Dendritic cell treated with granulocyte-macrophage colony-stimulating factor and Interleukin-4, amounts not matched to agents 40 ng/mL and 50 ng/mL, for 4 days (primary cell): ENCODE data around the gene WNK1.
A peak's percentile ranks its signal among the peaks of the same experiment; 100 is the strongest.
"Not testable (repeated sequence)": the region's sequence is repeated elsewhere in the genome, so short reads cannot be mapped to it uniquely, and the experiment has no call there.

Experiments used
- H3K27ac Mint-ChIP-seq: one replicate; pipeline ENCODE4 v1.8.0; 2022; ENCODE audit warnings: mild to moderate bottlenecking, mixed read lengths
- H3K27me3 Mint-ChIP-seq: one replicate; pipeline ENCODE4 v1.8.0; 2022; ENCODE audit warnings: mild to moderate bottlenecking, mixed read lengths
- H3K36me3 Mint-ChIP-seq: one replicate; pipeline ENCODE4 v1.8.0; 2022; ENCODE audit warnings: low read depth, mixed read lengths
- H3K4me1 Mint-ChIP-seq: one replicate; pipeline ENCODE4 v1.8.0; 2022; ENCODE audit warnings: low read depth, mixed read lengths
- H3K4me3 Mint-ChIP-seq: one replicate; pipeline ENCODE4 v1.8.0; 2022; ENCODE audit warnings: mild to moderate bottlenecking, moderate library complexity, mixed read lengths
- H3K9me3 Mint-ChIP-seq: one replicate; pipeline ENCODE4 v1.8.0; 2022; ENCODE audit warnings: mixed read lengths
- intact Hi-C: fragments of 100-400 bp; cut with micrococcal nuclease; formaldehyde crosslinking; loops from one replicate; pipeline ENCODE4 v1.15.0; 2022

WNK1 gene

DNA sequence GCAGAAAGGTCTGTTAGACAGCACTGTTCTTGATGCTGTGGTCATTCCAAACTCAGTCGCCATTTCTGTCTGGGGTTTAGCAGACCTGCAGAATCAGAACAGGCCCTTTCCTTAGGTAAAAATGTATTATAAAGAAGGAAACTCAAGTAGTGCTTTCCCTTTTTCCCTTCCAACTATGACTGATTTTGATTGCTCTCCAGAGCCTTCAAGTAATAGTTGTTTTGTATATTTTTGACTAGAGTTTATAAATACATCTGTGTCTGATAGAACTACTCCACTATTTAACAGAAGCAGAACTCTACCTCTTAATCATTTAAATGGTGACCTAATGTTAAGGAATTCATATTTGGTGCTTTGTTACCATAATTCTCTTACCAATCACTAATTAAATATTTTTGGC is 74.0 kb downstream of the WNK1 start:
- Mint-ChIP-seq H3K9me3 (no peaks in the 10 kb centered on the region), H3K4me1 (peaks cover 22% of the 10 kb centered on the region), H3K27me3 (no peaks in the 10 kb centered on the region), H3K4me3 (no peak overlapping the region), H3K27ac (no peak overlapping the region), H3K36me3 (peaks cover 38% of the 10 kb centered on the region)
- intact Hi-C loops: loop anchor here (10.0 kb wide), 2 partner anchors 68 to 268 kb away; no protein-coding TSS in a partner anchor

DNA sequence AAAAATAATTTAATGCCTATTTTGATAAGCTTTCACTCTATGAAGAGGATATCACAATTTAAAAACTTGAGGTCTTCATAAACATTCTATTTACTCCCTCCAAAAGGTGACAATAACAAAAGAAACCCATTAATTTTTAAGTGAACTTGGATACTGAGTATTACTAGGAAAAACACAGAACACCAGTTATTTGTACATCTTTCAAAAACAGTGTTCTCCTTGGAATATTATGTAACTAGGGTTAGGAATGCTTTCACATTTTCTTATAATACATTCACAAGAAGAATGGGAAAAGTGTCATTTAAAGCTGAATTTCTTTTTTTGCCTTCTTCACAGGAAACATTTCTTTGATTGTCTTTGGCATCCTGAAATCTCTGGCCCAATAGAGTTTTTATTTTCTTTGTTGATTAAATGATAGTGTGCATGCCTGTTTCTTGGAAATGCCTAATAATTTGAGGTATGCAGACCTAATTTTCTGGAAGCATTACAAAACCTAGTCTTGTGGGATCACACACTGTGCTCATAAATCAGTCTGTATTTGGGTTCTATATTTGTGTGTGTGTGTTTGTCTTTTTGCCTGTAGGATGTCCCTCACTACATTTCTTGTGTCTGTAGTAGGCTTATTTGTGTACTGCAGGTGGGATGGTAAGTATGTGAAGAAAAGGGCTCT is 76.5 kb downstream of the WNK1 start:
- Mint-ChIP-seq H3K9me3 (no peaks in the 10 kb centered on the region), H3K27ac (no peak overlapping the region), H3K4me1 (peaks cover 10% of the 10 kb centered on the region), H3K27me3 (no peaks in the 10 kb centered on the region), H3K4me3 (no peak overlapping the region), H3K36me3 (peaks cover 53% of the 10 kb centered on the region)
- intact Hi-C loops: loop anchor here (10.0 kb wide), 2 partner anchors 66 to 266 kb away; no protein-coding TSS in a partner anchor

DNA sequence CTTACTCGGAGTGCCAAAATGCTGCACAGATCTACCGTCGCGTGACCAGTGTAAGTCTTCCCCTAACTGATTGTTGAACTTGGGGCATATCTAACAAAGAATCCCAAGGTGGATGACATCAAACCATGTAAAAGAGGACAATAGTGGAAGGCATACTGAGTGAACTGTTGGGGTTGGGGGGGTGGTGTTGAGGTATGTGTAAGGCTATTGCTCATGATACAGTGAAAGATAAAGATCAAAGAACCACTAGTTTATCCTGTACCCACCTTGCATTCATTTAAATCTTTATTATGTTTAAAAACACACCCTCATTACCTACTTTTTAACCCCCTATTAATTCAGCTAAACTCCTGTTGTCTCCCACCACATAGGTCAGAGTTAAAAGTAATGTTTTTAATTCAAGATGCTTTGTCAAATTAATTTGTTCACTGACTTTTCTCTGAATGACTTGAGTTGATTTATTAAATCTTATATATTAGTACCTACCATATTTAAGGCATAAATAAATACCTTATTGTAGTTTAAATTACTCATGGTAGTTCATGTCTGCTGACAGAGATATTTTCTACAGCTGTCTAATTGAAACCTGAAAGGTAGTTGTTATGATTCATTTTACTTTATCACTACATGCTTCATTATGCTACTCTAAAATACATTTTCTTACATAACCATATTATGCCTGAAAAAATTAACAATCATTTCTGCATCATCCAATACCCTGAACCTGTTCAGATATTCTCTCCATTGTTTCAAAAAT is 77.9 kb downstream of the WNK1 start:
- intact Hi-C loops: no loop called here
- no peaks in the 10 kb centered on the region for H3K9me3 Mint-ChIP-seq
- H3K4me1 Mint-ChIP-seq: peaks cover 17% of the 10 kb centered on the region
- peaks cover 61% of the 10 kb centered on the region for H3K36me3 Mint-ChIP-seq
- no peak overlapping the region for H3K27ac Mint-ChIP-seq
- no peaks in the 10 kb centered on the region for H3K27me3 Mint-ChIP-seq
- H3K4me3 Mint-ChIP-seq: no peak overlapping the region

- H3K27ac Mint-ChIP-seq: no peak overlapping the region
- no peaks in the 10 kb centered on the region for H3K27me3 Mint-ChIP-seq
- H3K4me1 Mint-ChIP-seq: peaks cover 25% of the 10 kb centered on the region
- H3K36me3 Mint-ChIP-seq: peaks cover 59% of the 10 kb centered on the region
- intact Hi-C loops: no loop called here
- no peak overlapping the region for H3K4me3 Mint-ChIP-seq
- no peaks in the 10 kb centered on the region for H3K9me3 Mint-ChIP-seq
Observed at GRCh38 chr12:835754-836518, 83.6 kb downstream of the WNK1 start.

DNA sequence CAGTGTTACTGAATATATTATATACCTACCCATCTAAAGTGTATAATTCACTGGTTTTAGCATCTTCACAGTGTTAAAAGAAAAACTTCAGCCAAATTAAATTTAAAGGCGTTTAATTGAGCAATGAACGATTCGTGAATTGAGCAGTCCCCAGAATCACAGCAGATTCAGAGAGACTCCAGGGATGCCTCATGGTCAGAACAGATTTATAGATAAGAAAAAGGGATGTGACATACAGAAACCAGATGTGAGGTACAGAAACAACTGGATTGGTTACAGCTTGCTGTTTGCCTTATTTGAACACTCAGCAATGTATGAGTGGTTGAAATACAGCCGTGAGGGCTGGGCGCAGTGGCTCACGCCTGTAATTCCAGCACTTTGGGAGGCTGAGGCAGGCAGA is 84.6 kb downstream of the WNK1 start:
- intact Hi-C loops: no loop called here
- Mint-ChIP-seq H3K4me1 (peaks cover 35% of the 10 kb centered on the region), H3K9me3 (no peaks in the 10 kb centered on the region), H3K27ac (no peak overlapping the region), H3K4me3 (no peak overlapping the region), H3K27me3 (no peaks in the 10 kb centered on the region), H3K36me3 (peaks cover 55% of the 10 kb centered on the region)

GRCh38 chr12:837548-837947 is 85.2 kb downstream of the WNK1 start:
- intact Hi-C loops: no loop called here
- Mint-ChIP-seq H3K9me3 (no peaks in the 10 kb centered on the region), H3K36me3 (peaks cover 55% of the 10 kb centered on the region), H3K4me3 (no peak overlapping the region), H3K27me3 (no peaks in the 10 kb centered on the region), H3K27ac (no peak overlapping the region), H3K4me1 (peaks cover 39% of the 10 kb centered on the region)

GRCh38 chr12:843609-844008 is 91.2 kb downstream of the WNK1 start:
- no peak overlapping the region for H3K4me3 Mint-ChIP-seq
- intact Hi-C loops: no loop called here
- peaks cover 36% of the 10 kb centered on the region for H3K4me1 Mint-ChIP-seq
- no peaks in the 10 kb centered on the region for H3K9me3 Mint-ChIP-seq
- H3K36me3 Mint-ChIP-seq: peaks cover 36% of the 10 kb centered on the region
- H3K27ac Mint-ChIP-seq: no peak overlapping the region
- H3K27me3 Mint-ChIP-seq: no peaks in the 10 kb centered on the region

DNA sequence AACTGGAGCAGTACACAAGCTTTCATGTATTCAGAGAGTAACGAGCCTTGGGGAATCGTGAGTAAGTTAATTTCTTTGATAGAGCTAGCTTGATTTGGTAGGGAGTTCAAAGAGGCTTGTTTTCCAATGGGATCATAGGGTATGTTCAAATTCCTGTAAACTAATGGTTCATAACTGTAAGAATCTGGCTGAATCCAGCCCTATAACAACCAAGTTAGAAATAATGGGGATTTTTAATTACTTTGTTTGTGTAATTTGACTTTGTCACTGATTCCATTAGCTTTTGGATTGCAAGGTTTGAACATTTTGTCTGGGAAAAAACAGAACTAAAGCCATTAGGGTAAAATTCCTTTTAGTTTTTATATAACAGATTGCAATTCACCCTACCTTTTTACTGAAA is 94.0 kb downstream of the WNK1 start:
- intact Hi-C loops: no loop called here
- peaks cover 37% of the 10 kb centered on the region for H3K4me1 Mint-ChIP-seq

DNA sequence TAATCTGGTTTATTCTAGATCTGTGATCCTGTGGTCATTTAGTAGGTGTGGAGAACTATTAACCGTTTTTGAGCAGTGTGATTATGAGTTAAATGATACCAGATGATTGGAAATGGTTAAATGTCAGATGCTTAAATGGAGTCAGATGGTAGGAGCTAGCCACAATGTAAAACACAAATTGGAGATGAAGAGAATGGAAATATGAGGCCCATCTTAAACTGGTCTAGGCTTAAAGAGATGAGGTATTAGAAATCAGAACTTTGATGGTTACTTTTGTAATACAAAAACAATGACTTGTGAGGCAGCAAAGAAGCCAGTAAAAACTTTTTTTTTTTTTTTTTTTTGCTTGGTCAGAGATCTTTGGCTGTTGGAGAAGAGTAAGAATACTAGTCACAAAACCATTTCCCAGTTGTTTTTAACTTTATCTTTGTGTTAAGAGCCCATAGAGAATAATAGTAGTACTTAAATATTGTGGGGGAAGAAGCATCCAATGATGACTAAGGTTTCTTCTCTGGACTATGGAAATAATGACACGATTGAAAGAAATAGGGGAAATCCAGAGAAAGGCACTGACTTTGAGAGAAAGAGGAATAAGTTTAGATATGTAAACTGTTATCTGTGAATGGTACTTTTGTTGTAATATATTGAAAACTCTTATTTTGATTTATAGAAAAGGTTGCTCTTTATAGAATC is 95.9 kb downstream of the WNK1 start:
- H3K4me3 Mint-ChIP-seq: no peak overlapping the region

More for the DNA sequence above, 94.0 kb downstream of the WNK1 start:
- no peaks in the 10 kb centered on the region for H3K9me3 Mint-ChIP-seq
- no peaks in the 10 kb centered on the region for H3K27me3 Mint-ChIP-seq
- H3K27ac Mint-ChIP-seq: no peak overlapping the region
- H3K4me3 Mint-ChIP-seq: no peak overlapping the region
- H3K36me3 Mint-ChIP-seq: peaks cover 13% of the 10 kb centered on the region

GRCh38 chr12:848882-849527 is 96.6 kb downstream of the WNK1 start:
- H3K27ac Mint-ChIP-seq: peak overlapping the region; percentile 42
- intact Hi-C loops: no loop called here
- H3K36me3 Mint-ChIP-seq: peaks cover 5% of the 10 kb centered on the region
- no peak overlapping the region for H3K4me3 Mint-ChIP-seq
- H3K4me1 Mint-ChIP-seq: peaks cover 28% of the 10 kb centered on the region
- no peaks in the 10 kb centered on the region for H3K27me3 Mint-ChIP-seq
- H3K9me3 Mint-ChIP-seq: no peaks in the 10 kb centered on the region

More for the DNA sequence above, 95.9 kb downstream of the WNK1 start:
- Mint-ChIP-seq H3K27me3 (no peaks in the 10 kb centered on the region), H3K27ac (peak overlapping the region; percentile 42), H3K4me1 (peaks cover 28% of the 10 kb centered on the region), H3K9me3 (no peaks in the 10 kb centered on the region), H3K36me3 (peaks cover 6% of the 10 kb centered on the region)
- intact Hi-C loops: no loop called here

GRCh38 chr12:849733-850437 is 97.5 kb downstream of the WNK1 start:
- not testable (repeated sequence) for H3K27ac Mint-ChIP-seq

GRCh38 chr12:851343-851742 is 99.0 kb downstream of the WNK1 start:
- Mint-ChIP-seq H3K4me3 (no peak overlapping the region), H3K4me1 (peaks cover 28% of the 10 kb centered on the region), H3K27me3 (no peaks in the 10 kb centered on the region), H3K36me3 (peaks cover 8% of the 10 kb centered on the region), H3K9me3 (no peaks in the 10 kb centered on the region), H3K27ac (peak overlapping the region; percentile 33)
- intact Hi-C loops: no loop called here

More at GRCh38 chr12:849733-850437, 97.5 kb downstream of the WNK1 start:
- H3K36me3 Mint-ChIP-seq, H3K9me3 Mint-ChIP-seq, intact Hi-C loops, H3K27me3 Mint-ChIP-seq, H3K4me3 Mint-ChIP-seq: not testable (repeated sequence)
- H3K4me1 Mint-ChIP-seq: peaks cover 28% of the 10 kb centered on the region

DNA sequence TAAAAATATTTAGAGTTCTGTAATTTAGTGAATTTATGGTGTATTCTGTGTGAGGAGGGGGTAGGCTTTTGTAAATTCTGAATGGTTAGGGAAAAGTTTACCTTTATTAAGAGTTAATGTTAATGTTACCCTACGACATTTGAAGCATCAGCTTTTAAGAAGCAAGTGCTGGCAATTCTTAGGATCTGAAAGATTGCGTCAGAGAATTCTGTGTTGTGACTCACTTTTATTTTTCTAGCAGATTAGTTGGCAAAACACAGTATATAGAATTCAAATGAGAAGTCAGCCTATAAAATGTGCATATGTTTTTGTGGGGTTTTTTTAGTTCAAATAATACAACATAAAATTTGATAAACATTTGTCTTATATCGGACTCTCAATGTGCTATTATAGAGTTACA is 99.5 kb downstream of the WNK1 start:
- Mint-ChIP-seq H3K4me1 (peaks cover 28% of the 10 kb centered on the region), H3K27me3 (no peaks in the 10 kb centered on the region), H3K27ac (peak overlapping the region; percentile 33), H3K9me3 (no peaks in the 10 kb centered on the region), H3K4me3 (no peak overlapping the region), H3K36me3 (peaks cover 10% of the 10 kb centered on the region)
- intact Hi-C loops: no loop called here
